Activated gamma-delta T cell treated with anti-CD3 and anti-CD28 coated beads, Interleukin-2, amount 50 U/mL, for 16 hours (primary cell): Measurements from ENCODE around the gene PCYT1A.
A peak's percentile ranks its signal among the peaks of the same experiment; 100 is the strongest.

Experiments used
- DNase-seq: peaks from one replicate; pipeline ENCODE4 v3.0.0-alpha.2; 2020; ENCODE audit warnings: low read depth

Gene PCYT1A

GRCh38 chr3:196237203-196237602 is 50.3 kb downstream of the PCYT1A start:
- no peak for DNase-seq

GRCh38 chr3:196236223-196236622 is 51.3 kb downstream of the PCYT1A start:
- no peak for DNase-seq

GRCh38 chr3:196235452-196236122 is 51.9 kb downstream of the PCYT1A start:
- no peak for DNase-seq

DNA sequence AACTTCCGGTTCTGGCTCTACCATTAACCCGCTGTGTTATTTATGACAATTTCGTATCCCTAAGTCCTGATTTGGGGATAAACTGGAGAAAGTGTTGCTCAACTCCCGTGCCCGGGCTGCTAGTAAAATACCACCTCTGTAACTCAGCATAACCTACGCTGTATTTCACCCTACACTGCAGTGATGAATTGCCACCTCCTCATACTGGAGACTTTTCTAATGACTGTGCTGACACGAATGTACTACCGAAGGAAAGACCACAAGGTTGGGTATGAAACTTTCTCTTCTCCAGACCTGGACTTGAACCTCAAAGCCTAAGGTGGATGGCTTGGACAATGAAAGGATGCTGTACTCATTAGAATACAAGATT is 54.7 kb downstream of the PCYT1A start:
- no peak for DNase-seq

- no peak for DNase-seq
Observed at GRCh38 chr3:196232154-196232881, 55.2 kb downstream of the PCYT1A start.

- no peak for DNase-seq
Observed at GRCh38 chr3:196227629-196228493, 59.7 kb downstream of the PCYT1A start.

DNA sequence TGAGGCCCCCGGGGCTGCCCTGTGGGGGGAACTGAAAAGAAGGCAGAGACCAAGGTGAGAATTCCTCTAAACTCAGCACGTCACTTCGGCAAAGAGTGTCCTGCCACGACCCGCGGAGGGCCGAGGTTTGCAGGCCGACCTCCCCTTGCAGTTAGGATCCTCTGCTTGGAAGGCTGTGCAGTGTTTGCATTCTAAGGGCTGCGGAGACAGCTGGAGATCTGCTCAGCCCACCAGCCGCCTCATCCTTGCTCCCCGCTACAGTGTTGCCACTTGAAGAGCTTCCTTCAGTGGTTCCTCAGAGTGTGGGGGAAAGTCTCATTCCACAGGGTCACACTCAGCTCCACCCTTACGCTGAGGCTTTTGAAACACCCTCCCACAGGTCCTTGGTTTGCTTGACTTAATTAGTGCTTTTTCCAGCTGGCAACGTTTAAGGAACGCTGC is 60.4 kb downstream of the PCYT1A start:
- no peak for DNase-seq

GRCh38 chr3:196225763-196226364 is 61.7 kb downstream of the PCYT1A start:
- DNase-seq: no peak

- DNase-seq: no peak
Observed at GRCh38 chr3:196225086-196225485, 62.4 kb downstream of the PCYT1A start.

DNA sequence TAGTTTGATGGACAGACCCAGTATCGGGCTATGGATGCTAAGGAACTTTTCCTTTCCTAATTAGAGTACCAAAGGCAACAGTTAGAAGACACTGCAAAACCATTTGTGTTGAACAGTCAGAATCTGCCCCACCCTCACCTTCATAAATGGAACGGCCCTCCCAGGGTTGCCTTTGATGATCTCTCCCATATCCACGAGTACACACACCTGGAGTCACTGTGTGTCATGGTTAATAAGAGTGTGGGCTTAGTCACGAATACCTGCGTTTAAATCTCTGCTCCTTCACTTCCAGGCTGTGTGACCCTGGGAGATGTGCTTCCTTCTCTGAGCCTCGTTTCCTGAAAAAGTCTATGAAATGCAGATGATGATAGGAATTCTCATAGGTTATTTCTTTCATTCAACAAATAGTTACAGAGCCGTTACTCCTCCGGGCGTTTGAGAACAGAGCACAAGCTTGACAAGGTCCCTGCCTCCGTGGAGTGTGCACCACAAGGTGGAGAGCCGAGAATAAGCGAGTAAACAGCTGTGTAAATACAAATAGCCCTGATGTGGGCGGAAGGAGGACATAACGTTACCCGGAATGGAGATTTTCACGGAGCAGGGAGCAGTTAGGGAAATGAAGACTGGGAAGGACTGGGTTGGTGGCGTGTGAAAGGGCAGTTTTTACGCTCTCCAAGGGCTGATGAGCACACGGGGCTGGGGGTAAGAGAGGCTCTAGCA is 64.5 kb downstream of the PCYT1A start:
- no peak for DNase-seq

DNA sequence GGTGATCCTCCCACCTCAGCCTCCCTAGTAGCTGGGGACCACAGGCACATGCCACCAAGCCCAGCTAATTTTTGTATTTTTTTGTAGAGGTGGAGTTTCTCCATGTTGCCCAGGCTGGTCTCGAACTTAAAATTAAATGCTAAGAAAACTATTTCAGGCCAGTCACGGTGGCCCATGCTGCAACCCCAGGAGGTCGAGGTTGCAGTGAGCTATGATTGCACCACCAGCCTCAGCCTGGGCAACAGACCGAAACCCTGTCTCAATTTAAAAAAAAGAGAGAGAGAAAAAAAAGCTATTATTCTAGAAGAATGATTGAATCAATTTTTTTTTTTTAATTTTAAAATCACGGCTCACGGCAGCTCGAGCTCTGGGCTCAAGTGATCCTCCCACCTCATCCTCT is 66.5 kb downstream of the PCYT1A start:
- no peak for DNase-seq

- DNase-seq: no peak
Observed at GRCh38 chr3:196220587-196220986, 66.9 kb downstream of the PCYT1A start.

- no peak for DNase-seq
Observed at GRCh38 chr3:196219970-196220311, 67.6 kb downstream of the PCYT1A start.

- peak; percentile 29 for DNase-seq
Observed at GRCh38 chr3:196219194-196219969, 68.1 kb downstream of the PCYT1A start.

DNA sequence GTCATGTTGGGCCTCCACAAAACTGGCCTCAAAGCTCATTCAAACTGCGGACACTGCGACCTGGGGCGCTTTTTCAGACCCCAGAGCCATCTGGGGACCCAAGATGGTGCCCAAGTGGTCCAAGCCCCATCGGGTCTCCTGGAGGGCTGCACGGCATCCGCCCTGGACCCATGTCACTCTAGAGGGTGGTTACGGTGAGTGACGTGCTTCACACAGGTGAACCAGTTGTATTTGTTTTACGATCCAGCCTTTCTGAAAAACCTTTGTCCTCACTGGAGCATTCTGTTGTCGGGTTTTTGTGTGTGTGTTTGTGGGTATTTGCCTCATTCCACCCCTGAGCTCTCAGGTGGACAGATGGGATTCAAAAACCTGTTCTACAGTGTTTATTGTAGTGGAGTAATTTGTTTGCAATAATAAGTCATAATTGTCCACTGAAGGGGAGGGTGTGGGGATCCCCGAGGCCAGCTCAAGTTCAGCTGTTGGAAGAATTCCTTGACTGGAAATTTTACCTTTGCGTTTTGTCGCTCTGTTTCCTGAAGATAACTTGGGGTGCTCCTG is 69.3 kb downstream of the PCYT1A start:
- DNase-seq: no peak

GRCh38 chr3:196217307-196218154 is 70.0 kb downstream of the PCYT1A start:
- no peak for DNase-seq

DNA sequence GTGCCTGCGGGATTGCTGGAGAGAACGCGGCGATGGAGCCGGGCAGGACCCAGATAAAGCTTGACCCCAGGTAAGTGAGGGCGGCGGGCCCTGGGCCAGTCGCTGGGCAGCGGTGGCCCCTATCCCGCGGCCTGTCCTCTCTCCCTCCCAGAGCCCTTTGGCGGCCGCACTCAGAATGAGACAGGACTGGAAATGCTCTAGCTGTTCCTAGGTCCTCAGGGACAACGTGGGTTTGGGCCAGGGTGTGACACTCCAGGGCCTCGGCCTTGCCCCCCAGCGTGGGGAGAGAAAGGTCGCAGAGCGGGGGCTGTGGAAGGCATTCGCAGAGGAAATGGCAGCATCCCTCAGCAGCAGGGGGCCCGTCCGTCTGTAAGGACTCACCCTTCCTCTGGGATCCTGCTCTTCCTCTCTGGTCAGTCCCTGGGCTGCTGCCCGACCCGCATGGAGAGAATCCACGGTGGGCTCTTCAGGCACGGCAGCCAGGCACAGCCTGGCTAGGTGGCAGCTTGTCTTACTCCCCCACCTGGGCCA is 70.8 kb downstream of the PCYT1A start:
- no peak for DNase-seq

DNA sequence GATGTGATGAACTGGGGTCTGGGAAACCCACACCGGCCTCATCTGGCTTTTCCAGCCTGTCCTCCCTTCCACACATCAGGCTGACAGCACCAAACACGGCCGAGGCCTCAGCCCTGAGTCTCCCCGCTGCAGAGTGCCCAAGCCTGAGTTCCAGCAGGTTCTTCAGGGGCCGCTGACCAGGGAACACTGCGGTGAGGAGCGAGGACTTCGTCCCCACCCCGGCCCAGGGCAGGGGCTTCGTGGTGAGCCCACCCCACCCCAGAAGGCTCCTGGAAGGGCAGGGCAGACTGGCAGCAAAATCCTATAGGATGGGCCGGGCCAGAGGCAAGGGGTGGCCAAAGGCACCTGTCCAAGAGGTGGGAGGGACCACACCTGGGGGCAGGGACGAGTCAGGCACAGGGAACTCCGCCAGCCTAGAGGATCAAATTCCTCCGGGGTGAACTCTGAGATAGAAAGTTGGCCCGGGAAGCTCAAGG is 71.4 kb downstream of the PCYT1A start, which contains the start of gene SLC51A:
Gene SLC51A (plus strand): TSS at position 446 of the 476 bp plus-strand sequence. CDS start 179 bp downstream, outside the sequence.
- no peak for DNase-seq

GRCh38 chr3:196215493-196216020 is 72.0 kb downstream of the PCYT1A start:
- no peak for DNase-seq
